ENCODE measurements around the gene PRKCE.
A peak's percentile ranks its signal among the peaks of the same experiment; 100 is the strongest.

The PRKCE gene

GRCh38 chr2:45634223-45634622, 17.3 kb upstream of the PRKCE start:
- no peak for DNase-seq

GRCh38 chr2:45636008-45636407, 15.5 kb upstream of the PRKCE start:
- no peak for DNase-seq

- no peak for DNase-seq
Measured at GRCh38 chr2:45637440-45637839, 14.0 kb upstream of the PRKCE start.

GRCh38 chr2:45640576-45640975, 10.9 kb upstream of the PRKCE start:
- DNase-seq, result no peak

- DNase-seq, result no peak
Measured at GRCh38 chr2:45643095-45643494, 8.4 kb upstream of the PRKCE start.

GRCh38 chr2:45643543-45644542, 7.6 kb upstream of the PRKCE start:
- DNase-seq, result no peak

GRCh38 chr2:45646289-45646688, 5.2 kb upstream of the PRKCE start:
- no peak for DNase-seq

GRCh38 chr2:45647356-45647755, 4.1 kb upstream of the PRKCE start:
- DNase-seq, result no peak

GRCh38 chr2:45647986-45648520, 3.4 kb upstream of the PRKCE start:
- no peak for DNase-seq

- no peak for DNase-seq
Measured at GRCh38 chr2:45648636-45649035, 2.8 kb upstream of the PRKCE start.

GRCh38 chr2:45649462-45649857, 2.0 kb upstream of the PRKCE start:
- no peak for DNase-seq

- no peak for DNase-seq
Measured at GRCh38 chr2:45649858-45650811, 1.3 kb upstream of the PRKCE start.

- DNase-seq, result peak in 1 of 2 experiments; percentile 44
Measured at GRCh38 chr2:45650851-45651414, 542 bp upstream of the PRKCE start.

- DNase-seq, result no peak
Measured at GRCh38 chr2:45652090-45653031, 886 bp downstream of the PRKCE start.

GRCh38 chr2:45653122-45653913, 1.8 kb downstream of the PRKCE start:
- DNase-seq, result no peak

GRCh38 chr2:45654250-45654649, 2.8 kb downstream of the PRKCE start:
- DNase-seq, result no peak

- no peak for DNase-seq
Measured at GRCh38 chr2:45661828-45662227, 10.4 kb downstream of the PRKCE start.

GRCh38 chr2:45664635-45665261, 13.3 kb downstream of the PRKCE start:
- no peak for DNase-seq

- DNase-seq, result no peak
Measured at GRCh38 chr2:45668509-45668908, 17.0 kb downstream of the PRKCE start.

- DNase-seq, result no peak
Measured at GRCh38 chr2:45669032-45669486, 17.6 kb downstream of the PRKCE start.
